Keratinocyte (primary cell): ENCODE data around the gene PGLYRP2.

Experiments used
- EZH2 ChIP-seq: IDR thresholded peaks from one replicate; pipeline ENCODE4 v1.6.1; 2012; ENCODE audit warnings: inconsistent platforms, mild to moderate bottlenecking, low read length, moderate library complexity
- TF ChIP-seq, protein P1 (sequence below), 3 experiments: IDR thresholded peaks in 1 of 3; conservative IDR thresholded peaks in 1 of 3; optimal IDR thresholded peaks in 1 of 3; 2 replicates in 2 of 3; 3 replicates in 1 of 3; pipeline versions ENCODE3 to v1.5.1; 2011; ENCODE audit warnings: low read length in 3 of 3, mild to moderate bottlenecking in 3 of 3, moderate library complexity in 2 of 3, control low read depth in 1 of 3, inconsistent platforms in 1 of 3; ENCODE audit not compliant: insufficient read depth in 2 of 3; ENCODE audit errors: extremely low read depth in 1 of 3

DNA sequence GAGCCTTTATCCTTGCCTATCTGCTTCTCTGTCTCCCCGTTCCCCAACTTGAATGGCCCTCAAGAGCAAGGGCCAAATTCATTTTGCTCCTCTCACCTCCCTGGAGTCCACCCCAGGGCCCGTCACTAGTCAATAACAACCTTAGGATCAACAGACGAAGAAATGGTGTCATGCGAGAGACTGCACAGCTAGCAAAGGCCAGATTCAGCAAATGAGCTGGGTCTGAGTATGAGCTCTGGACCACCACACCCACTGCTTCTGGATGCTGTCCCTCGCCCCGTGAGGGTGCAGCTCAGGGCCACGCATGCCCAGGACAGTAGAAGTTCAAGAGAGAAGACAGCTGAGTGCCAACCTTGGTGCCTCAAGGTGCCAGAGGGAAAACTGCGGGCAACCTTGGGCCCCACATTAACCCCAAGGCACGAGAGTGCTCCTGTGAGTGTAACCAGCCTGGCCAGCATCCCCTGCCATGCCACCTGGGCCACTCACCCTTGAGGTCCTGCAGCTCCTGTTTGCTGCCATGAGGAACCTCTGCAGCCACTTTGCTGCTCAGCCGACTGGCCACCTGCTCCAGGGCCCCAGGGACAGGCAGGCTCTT is 48.7 kb downstream of the PGLYRP2 start:
- no peak for TF ChIP-seq EZH2
- TF ChIP-seq, protein P1, sequence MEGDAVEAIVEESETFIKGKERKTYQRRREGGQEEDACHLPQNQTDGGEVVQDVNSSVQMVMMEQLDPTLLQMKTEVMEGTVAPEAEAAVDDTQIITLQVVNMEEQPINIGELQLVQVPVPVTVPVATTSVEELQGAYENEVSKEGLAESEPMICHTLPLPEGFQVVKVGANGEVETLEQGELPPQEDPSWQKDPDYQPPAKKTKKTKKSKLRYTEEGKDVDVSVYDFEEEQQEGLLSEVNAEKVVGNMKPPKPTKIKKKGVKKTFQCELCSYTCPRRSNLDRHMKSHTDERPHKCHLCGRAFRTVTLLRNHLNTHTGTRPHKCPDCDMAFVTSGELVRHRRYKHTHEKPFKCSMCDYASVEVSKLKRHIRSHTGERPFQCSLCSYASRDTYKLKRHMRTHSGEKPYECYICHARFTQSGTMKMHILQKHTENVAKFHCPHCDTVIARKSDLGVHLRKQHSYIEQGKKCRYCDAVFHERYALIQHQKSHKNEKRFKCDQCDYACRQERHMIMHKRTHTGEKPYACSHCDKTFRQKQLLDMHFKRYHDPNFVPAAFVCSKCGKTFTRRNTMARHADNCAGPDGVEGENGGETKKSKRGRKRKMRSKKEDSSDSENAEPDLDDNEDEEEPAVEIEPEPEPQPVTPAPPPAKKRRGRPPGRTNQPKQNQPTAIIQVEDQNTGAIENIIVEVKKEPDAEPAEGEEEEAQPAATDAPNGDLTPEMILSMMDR (optimal IDR thresholded peaks at IDR 0.05 in 1 of 3, IDR thresholded peaks at IDR 0.05 in 1 of 3, conservative IDR thresholded peaks at IDR 0.05 in 1 of 3; ENCODE audit: extremely low read depth in 1 of 3, insufficient read depth in 2 of 3, low read length in 3 of 3) = no peak
